ENCODE results near the gene FAM111A. TPM values are rescaled to one million over a fixed set of nuclear protein-coding genes. Genes with fewer than 3 reads are reported as not detected.

The FAM111A gene
- total RNA-seq, 1 donor from 2014 or later: 9.3 TPM

DNA sequence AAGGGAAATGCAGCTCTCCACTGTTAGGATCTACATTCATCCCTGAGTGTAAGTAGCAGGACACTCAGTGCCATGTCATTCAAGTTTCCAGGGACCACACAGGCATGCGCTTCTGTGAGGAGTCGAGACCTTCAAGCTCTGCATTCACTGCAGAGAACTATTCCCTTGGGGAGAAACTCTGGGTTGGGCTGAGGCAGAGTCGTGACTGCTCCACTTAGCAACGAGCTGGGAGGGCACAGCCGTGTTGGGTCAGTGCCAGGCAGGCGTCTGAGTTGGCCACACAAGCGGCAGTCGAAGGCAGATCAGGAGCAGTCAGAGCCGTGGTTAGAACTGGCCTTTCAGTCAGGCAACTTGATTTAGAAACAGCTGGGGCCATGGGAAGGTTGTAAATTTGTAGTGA, 55.3 kb downstream of the FAM111A start:
- ATAC-seq (peak; percentile 70), DNase-seq (ENCODE audit: low spot score) (peak; percentile 73)

DNA sequence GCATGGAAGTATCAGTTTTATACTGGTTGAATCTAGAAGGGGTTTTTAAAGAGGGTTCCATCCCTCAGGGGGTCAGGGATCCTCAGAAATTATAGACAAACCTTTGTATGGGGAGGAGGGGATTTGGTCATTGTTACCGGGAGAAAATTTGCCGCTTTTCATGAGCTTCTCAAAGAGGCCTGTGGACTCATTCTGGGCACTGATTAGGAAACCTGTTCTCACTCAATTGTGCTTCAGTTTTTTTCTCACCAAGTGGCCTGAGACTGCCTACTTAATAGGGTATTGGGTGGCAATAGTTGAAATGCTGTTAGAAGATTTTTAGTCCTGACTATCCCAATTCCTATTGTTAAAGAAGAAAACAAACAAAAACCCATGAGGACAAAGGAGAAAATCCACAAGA, 56.1 kb downstream of the FAM111A start:
- DNase-seq (ENCODE audit: low spot score) (no peak), ATAC-seq (no peak)

GRCh38 chr11:59199546-59200422, 57.1 kb downstream of the FAM111A start:
- ATAC-seq (no peak), DNase-seq (ENCODE audit: low spot score) (no peak)

GRCh38 chr11:59200423-59200746, 57.7 kb downstream of the FAM111A start:
- no peak for ATAC-seq

DNA sequence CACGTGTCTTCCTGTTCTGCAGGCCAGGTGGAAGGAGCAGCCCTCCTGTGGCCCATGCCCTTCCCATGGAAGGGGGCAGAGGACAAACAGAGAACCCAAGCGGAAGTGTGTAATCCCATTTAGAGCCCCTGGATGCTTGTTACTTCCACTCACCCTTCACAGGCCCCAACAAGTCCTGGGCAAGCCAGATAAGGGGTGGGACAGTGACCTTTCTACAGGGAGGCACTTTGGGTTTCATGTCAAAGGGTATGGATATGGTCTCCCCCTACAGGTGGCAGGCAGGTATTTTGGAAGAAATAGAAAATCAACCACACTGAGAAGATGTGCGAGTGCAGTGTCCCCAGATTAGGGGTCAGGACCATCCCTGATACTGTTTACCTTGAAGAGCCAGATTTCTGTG, 58.7 kb downstream of the FAM111A start:
- ATAC-seq: peak; percentile 90
- no peak for DNase-seq (ENCODE audit: low spot score)

More at GRCh38 chr11:59200423-59200746, 57.7 kb downstream of the FAM111A start:
- DNase-seq (ENCODE audit: low spot score): no peak

Other genes with a start within 250 kb of the FAM111A start
- gene GLYATL1, start 203.4 kb upstream of the FAM111A start, total RNA-seq: 374 TPM
- gene GLYATL1B, start 56.5 kb upstream of the FAM111A start, total RNA-seq: 0.68 TPM
- 0.23 TPM for gene FAM111B, start 35.6 kb upstream of the FAM111A start, total RNA-seq
- 19.9 TPM for gene DTX4, start 29.3 kb downstream of the FAM111A start, total RNA-seq
- 5.7 TPM for gene MPEG1, start 70.1 kb downstream of the FAM111A start, total RNA-seq
- not detected for gene OR5AN1, start 216.0 kb downstream of the FAM111A start, total RNA-seq